Calu3 (cell line): ENCODE data around the gene SH2D6. TPM values are rescaled to one million over a fixed set of nuclear protein-coding genes. Genes with fewer than 3 reads are reported as not detected.
"Not testable (repeated sequence)": the region's sequence is repeated elsewhere in the genome, so short reads cannot be mapped to it uniquely, and the experiment has no call there.

ENCODE experiments used
- BruUV-seq: library from RNA; stranded (reverse); fragments of 400-500 nt; replicated peaks from 2 replicates; lab custom pipeline; 2021; lab: Mats Ljungman, UMichigan
- CTCF ChIA-PET: fragments of 300-600 bp; sonication (Branson Sonifier 250); formaldehyde crosslinking; loops from one replicate; lab custom pipeline; 2022; ENCODE audit warnings: antibody characterized with exemption; lab: Charles Lee
- DNase-seq: peaks from one replicate; pipeline ENCODE4 v3.0.0; 2022
- H3K27ac Mint-ChIP-seq: one replicate; pipeline ENCODE4 v1.8.0; 2022; ENCODE audit warnings: mixed read lengths; ENCODE audit not compliant: unreplicated experiment
- H3K27me3 Mint-ChIP-seq: one replicate; pipeline ENCODE4 v1.8.0; 2022; ENCODE audit warnings: mixed read lengths; ENCODE audit not compliant: unreplicated experiment
- H3K36me3 Mint-ChIP-seq: one replicate; pipeline ENCODE4 v1.8.0; 2022; ENCODE audit warnings: mild to moderate bottlenecking, moderate library complexity, mixed read lengths; ENCODE audit not compliant: insufficient read depth, unreplicated experiment
- H3K4me1 Mint-ChIP-seq: one replicate; pipeline ENCODE4 v1.8.0; 2022; ENCODE audit warnings: mild to moderate bottlenecking, low read depth, mixed read lengths; ENCODE audit not compliant: unreplicated experiment
- H3K4me3 Mint-ChIP-seq: one replicate; pipeline ENCODE4 v1.8.0; 2022; ENCODE audit warnings: mild to moderate bottlenecking, low read depth, moderate library complexity, mixed read lengths; ENCODE audit not compliant: unreplicated experiment
- H3K9me3 Mint-ChIP-seq: one replicate; pipeline ENCODE4 v1.8.0; 2022; ENCODE audit warnings: low read depth, mixed read lengths; ENCODE audit not compliant: unreplicated experiment
- intact Hi-C: fragments of 100-400 bp; cut with micrococcal nuclease; formaldehyde crosslinking; loops from one replicate; pipeline ENCODE4 v1.10.0; 2022; ENCODE audit not compliant: unreplicated experiment
- total RNA-seq: library from RNA; stranded (reverse); gene quantifications from 2 replicates; pipeline ENCODE4 v1.2.3, GENCODE V29; 2022
- TF ChIP-seq, protein P1 (sequence below): fragments of 200-600 bp; IDR thresholded peaks from one replicate; pipeline ENCODE4 v1.8.0; 2022; ENCODE audit warnings: antibody characterized with exemption; ENCODE audit not compliant: unreplicated experiment

Gene SH2D6
- total RNA-seq, 1 experiment from 2014 or later, result 1.8 TPM

DNA sequence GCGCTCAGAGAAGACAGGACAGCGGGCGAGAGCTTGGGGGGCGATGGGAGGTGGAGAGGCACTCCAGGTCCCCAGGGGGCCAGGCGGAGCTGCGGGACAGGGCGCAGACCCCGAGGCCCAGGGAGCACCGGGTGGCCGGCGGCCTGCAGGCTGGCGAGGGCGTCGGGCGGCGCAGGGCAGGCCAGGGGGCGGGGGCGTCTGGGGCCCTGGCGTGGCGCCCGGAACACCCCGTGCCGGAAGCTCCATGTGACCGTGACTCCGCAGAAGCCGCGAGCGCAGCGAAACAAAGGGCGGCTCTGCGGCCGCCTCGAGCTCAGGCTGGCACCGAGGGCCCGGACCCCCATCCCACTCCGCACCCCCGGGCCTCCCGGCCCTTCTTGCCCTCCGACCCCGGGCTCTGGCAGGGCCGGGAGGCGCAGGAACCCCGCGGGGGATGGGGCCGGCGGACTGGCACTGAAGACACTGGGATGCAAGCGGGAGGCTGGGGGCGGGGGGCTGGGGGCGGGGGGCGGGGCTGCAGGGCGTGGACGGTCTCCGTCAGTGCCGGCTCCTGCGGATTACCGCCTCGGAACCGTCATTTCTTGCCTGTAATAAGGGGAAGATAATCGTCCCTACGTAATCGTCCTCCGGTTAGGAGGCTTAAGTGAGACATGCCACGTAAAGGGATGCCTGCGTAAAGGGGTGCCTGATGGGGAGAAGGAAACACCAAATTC is 19.1 kb downstream of the SH2D6 start:
- H3K27me3 Mint-ChIP-seq, result no peaks in the 10 kb centered on the region
- TF ChIP-seq, protein P1, sequence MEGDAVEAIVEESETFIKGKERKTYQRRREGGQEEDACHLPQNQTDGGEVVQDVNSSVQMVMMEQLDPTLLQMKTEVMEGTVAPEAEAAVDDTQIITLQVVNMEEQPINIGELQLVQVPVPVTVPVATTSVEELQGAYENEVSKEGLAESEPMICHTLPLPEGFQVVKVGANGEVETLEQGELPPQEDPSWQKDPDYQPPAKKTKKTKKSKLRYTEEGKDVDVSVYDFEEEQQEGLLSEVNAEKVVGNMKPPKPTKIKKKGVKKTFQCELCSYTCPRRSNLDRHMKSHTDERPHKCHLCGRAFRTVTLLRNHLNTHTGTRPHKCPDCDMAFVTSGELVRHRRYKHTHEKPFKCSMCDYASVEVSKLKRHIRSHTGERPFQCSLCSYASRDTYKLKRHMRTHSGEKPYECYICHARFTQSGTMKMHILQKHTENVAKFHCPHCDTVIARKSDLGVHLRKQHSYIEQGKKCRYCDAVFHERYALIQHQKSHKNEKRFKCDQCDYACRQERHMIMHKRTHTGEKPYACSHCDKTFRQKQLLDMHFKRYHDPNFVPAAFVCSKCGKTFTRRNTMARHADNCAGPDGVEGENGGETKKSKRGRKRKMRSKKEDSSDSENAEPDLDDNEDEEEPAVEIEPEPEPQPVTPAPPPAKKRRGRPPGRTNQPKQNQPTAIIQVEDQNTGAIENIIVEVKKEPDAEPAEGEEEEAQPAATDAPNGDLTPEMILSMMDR, result no peak
- H3K27ac Mint-ChIP-seq, result peak overlapping the region; percentile 87
- no TSS peak for BruUV-seq
- intact Hi-C loops, result loop anchor here (5.0 kb wide), 1 partner anchor 100 kb away; the partner anchor contains the start of gene MAT2A
- H3K4me1 Mint-ChIP-seq, result peaks cover 28% of the 10 kb centered on the region
- peak; percentile 88 for DNase-seq
- CTCF ChIA-PET, result interaction anchor here (0.7 to 1.4 kb wide), 5 partner anchors 67 to 158 kb away, joined by 3 to 8 read pairs (median 4); partner anchors contain the start of genes MAT2A and RNF181
- no peaks in the 10 kb centered on the region for H3K9me3 Mint-ChIP-seq
- H3K4me3 Mint-ChIP-seq, result peak overlapping the region; percentile 62
- peaks cover 21% of the 10 kb centered on the region for H3K36me3 Mint-ChIP-seq

DNA sequence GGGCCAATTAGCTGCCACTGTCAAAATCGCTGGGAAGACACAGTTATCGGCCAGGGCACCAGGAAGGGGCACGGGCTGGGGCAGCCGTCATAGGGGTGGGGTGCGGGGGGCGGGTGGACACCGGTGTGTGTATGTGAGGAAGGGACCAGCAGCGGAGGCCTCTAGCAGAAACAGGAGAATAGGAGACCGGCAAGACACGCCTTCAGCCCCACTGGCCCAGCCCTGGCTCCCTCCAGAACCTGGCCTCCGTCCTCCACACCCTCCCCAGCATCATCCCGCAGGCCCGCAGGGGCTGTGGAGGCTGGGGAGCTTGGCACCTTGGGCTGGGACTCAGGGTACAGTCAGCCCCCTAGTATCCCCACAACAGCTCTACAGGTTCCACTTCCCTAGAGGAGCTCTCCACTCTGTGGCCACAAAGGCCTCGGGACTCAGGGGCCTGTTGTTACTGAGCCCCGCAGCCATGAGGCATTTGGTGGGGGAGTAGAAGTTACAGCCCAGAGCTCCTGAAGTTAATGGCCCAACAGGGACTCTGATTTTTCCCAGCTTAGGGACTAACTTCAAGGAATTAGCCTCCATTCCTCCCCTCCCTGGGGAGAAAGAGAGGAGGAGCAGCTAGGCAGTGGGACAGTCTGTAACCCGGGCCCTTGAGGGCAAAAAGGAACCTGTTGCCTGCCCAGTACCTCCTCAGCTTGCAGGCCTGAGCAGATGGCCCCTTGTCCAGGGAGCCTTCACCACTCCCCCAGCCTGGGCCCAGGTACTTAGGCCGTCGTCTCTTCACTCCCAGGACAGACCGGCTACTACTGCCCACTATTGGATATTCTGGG is 19.9 kb downstream of the SH2D6 start:
- BruUV-seq, result TSS peak; percentile 75
- CTCF ChIA-PET, result interaction anchor here (0.7 to 1.4 kb wide), 3 partner anchors 33 to 157 kb away, joined by 3 to 4 read pairs (median 3); partner anchors contain the start of gene RNF181
- Mint-ChIP-seq H3K36me3 (peaks cover 21% of the 10 kb centered on the region), H3K4me3 (peak overlapping the region; percentile 62), H3K9me3 (no peaks in the 10 kb centered on the region), H3K27ac (peak overlapping the region; percentile 87), H3K27me3 (no peaks in the 10 kb centered on the region), H3K4me1 (peaks cover 26% of the 10 kb centered on the region)
- TF ChIP-seq, protein P1, result no peak
- DNase-seq, result no peak
- intact Hi-C loops, result loop anchor here (5.0 kb wide), 1 partner anchor 99 kb away; the partner anchor contains the start of gene MAT2A

DNA sequence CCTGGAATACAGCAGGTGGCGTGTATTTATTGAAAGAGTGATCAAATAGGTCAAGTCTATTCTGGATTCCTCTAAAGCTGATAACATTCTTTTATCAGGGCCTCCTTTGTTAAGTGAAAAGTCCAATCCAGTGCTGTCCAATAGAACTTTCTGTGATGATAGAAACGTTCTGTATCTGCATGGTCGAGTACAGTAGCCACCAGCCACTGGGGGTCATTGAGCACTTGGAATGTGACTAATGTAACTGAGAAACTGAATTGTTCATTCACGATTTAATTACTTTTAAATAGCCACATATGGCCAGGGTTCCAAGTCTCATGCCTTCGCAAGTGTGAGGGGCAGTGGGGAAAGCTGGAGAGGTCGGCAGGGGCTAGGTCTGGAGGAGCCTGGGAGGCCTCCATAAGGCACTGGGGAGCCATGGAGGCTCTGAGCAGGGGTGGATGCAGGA is 20.5 kb downstream of the SH2D6 start:
- no TSS peak for BruUV-seq
- no peak for DNase-seq
- Mint-ChIP-seq H3K4me3 (no peak overlapping the region), H3K9me3 (no peaks in the 10 kb centered on the region), H3K27ac (no peak overlapping the region), H3K4me1 (peaks cover 20% of the 10 kb centered on the region), H3K27me3 (no peaks in the 10 kb centered on the region), H3K36me3 (peaks cover 21% of the 10 kb centered on the region)
- TF ChIP-seq, protein P1, result no peak
- intact Hi-C loops, result loop anchor here (5.0 kb wide), 1 partner anchor 98 kb away; the partner anchor contains the start of gene MAT2A
- CTCF ChIA-PET, result no interaction called here

DNA sequence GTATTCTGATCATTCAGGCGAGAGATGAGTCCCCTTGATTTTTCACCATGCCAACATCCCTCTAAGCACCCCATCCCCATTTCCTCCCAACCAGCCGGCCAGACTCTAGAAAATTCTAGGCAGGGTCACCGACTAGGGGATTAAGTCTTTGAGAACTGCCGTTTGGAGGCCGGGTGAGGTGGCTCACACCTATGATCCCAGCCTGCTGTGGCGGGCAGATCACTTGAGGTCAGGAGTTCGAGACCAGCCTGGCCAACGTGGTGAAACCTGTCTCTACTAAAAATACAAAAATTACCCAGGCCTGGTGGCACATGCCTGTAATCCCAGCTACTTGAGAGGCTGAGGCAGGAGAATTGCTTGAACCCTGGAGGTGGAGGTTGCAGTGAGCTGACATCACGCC is 21.1 kb downstream of the SH2D6 start:
- H3K4me3 Mint-ChIP-seq, H3K9me3 Mint-ChIP-seq, H3K27ac Mint-ChIP-seq, DNase-seq, BruUV-seq, H3K27me3 Mint-ChIP-seq, CTCF ChIA-PET: not testable (repeated sequence)
- Mint-ChIP-seq H3K4me1 (peaks cover 22% of the 10 kb centered on the region), H3K36me3 (peaks cover 21% of the 10 kb centered on the region)
- intact Hi-C loops, result loop anchor here (5.0 kb wide), 1 partner anchor 98 kb away; the partner anchor contains the start of gene MAT2A
